ENCODE data around the gene HDGF. TPM values are rescaled to one million over a fixed set of nuclear protein-coding genes. Genes with fewer than 3 reads are reported as not detected.

Gene HDGF
- total and polyA plus RNA-seq, 9 of the 15 experiments (the other 6 are each of a cell fraction or from before 2014, with no cell fraction given), result 38.8 to 601 (median 400) TPM

- 22% methylated on average over 4 of the region's 4 CpGs for WGBS (ENCODE audit: insufficient coverage, low coverage, missing lambda C conversion rate)
- no peak overlapping the region for H3K9ac ChIP-seq (ENCODE audit: insufficient read depth in 1 of 2, low read depth in 2 of 2, low read length in 2 of 2)
- H3K9me1 ChIP-seq (ENCODE audit: control insufficient read depth, insufficient read depth, low read length), result no peaks in the 10 kb centered on the region
- no peak overlapping the region for H2AFZ ChIP-seq (ENCODE audit: low read depth, low read length)
- peaks cover 14% of the 10 kb centered on the region; the same call in 1 of the 2 replicates for H4K20me1 ChIP-seq (replicated peaks; ENCODE audit: control insufficient read depth, insufficient read depth, low read length)
- H3K27me3 ChIP-seq (ENCODE audit: control insufficient read depth in 2 of 2, insufficient read depth in 2 of 2, low read length in 2 of 2), result no peaks in the 10 kb centered on the region
- H3K4me2 ChIP-seq (ENCODE audit: insufficient read depth, low read length), result no peak overlapping the region
- no peaks in the 10 kb centered on the region for H3K9me3 ChIP-seq (replicated peaks; ENCODE audit: control insufficient read depth, insufficient read depth, low read depth, low read length)
- in situ Hi-C loops (cut with MboI), result no loop called here
- intact Hi-C loops (cut with micrococcal nuclease), result loop anchor here (1.0 to 5.0 kb wide), 3 partner anchors 35 to 93 kb away; partner anchors contain the start of gene NTRK1
- no TSS peak for BruUV-seq (replicated peaks)
- POLR2A ChIA-PET, result interaction anchor here (0.6 to 1.9 kb wide), 4 partner anchors 55 to 289 kb away, joined by 3 to 8 read pairs (median 3); no protein-coding TSS in a partner anchor
- peak; percentile 78 for FAIRE-seq
- H3K4me1 ChIP-seq (replicated peaks in 1 of 2; ENCODE audit: control insufficient read depth in 2 of 2, insufficient read depth in 2 of 2, low read length in 2 of 2), result no peaks in the 10 kb centered on the region
- CTCF ChIA-PET (ENCODE audit: low intra/inter-chr PET ratio), result interaction anchor here (0.7 to 2.2 kb wide), 8 partner anchors 37 to 124 kb away, joined by 3 to 18 read pairs (median 4); partner anchors contain the start of genes INSRR and NTRK1
- H3K27ac ChIP-seq (ENCODE audit: extremely low read depth, low read depth, low read length), result no peak overlapping the region
- H3K4me3 ChIP-seq, result no peak overlapping the region
- peak; percentile 70 to 77 (median 74) for DNase-seq (ENCODE audit: extremely low read depth in 1 of 4, low spot score in 3 of 4)
- peaks cover 95% of the 10 kb centered on the region for H3K36me3 ChIP-seq (ENCODE audit: control insufficient read depth, insufficient read depth, low read length)
- peak; percentile 85 for ATAC-seq
- no peaks in the 10 kb centered on the region for H3K79me2 ChIP-seq (ENCODE audit: control insufficient read depth, insufficient read depth, low read length)
- TF ChIP-seq SNRNP70 (optimal IDR thresholded peaks at IDR 0.05; ENCODE audit: low read depth, low read length) (no peak), ZNF511 (CRISPR knock-in tag; IDR thresholded peaks at IDR 0.05) (no peak), RBM39 (optimal IDR thresholded peaks at IDR 0.05; ENCODE audit: low read depth, low read length) (no peak), CTBP1 (IDR thresholded peaks at IDR 0.05; ENCODE audit: borderline replicate concordance) (peak; percentile 77), ZNF398 (CRISPR knock-in tag; IDR thresholded peaks at IDR 0.05) (no peak), MEF2D (tag; conservative IDR thresholded peaks at IDR 0.05; ENCODE audit: low read depth) (no peak), RBBP5 (IDR thresholded peaks at IDR 0.05; ENCODE audit: borderline replicate concordance, insufficient read depth, low read length, poor library complexity, severe bottlenecking) (no peak), TEAD4 (IDR thresholded peaks at IDR 0.05; ENCODE audit: low read length) (peak; percentile 24; the same call in 1 of the 2 replicates), TEAD4 (CRISPR knock-in tag; IDR thresholded peaks at IDR 0.05; ENCODE audit: borderline replicate concordance) (no peak), ILF3 (IDR thresholded peaks at IDR 0.05; ENCODE audit: borderline replicate concordance) (no peak)
- TF ChIP-seq, protein P1, sequence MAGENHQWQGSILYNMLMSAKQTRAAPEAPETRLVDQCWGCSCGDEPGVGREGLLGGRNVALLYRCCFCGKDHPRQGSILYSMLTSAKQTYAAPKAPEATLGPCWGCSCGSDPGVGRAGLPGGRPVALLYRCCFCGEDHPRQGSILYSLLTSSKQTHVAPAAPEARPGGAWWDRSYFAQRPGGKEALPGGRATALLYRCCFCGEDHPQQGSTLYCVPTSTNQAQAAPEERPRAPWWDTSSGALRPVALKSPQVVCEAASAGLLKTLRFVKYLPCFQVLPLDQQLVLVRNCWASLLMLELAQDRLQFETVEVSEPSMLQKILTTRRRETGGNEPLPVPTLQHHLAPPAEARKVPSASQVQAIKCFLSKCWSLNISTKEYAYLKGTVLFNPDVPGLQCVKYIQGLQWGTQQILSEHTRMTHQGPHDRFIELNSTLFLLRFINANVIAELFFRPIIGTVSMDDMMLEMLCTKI (IDR thresholded peaks at IDR 0.05; ENCODE audit: partially characterized antibody), result no peak
- TF ChIP-seq, protein P2, sequence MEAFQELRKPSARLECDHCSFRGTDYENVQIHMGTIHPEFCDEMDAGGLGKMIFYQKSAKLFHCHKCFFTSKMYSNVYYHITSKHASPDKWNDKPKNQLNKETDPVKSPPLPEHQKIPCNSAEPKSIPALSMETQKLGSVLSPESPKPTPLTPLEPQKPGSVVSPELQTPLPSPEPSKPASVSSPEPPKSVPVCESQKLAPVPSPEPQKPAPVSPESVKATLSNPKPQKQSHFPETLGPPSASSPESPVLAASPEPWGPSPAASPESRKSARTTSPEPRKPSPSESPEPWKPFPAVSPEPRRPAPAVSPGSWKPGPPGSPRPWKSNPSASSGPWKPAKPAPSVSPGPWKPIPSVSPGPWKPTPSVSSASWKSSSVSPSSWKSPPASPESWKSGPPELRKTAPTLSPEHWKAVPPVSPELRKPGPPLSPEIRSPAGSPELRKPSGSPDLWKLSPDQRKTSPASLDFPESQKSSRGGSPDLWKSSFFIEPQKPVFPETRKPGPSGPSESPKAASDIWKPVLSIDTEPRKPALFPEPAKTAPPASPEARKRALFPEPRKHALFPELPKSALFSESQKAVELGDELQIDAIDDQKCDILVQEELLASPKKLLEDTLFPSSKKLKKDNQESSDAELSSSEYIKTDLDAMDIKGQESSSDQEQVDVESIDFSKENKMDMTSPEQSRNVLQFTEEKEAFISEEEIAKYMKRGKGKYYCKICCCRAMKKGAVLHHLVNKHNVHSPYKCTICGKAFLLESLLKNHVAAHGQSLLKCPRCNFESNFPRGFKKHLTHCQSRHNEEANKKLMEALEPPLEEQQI (IDR thresholded peaks at IDR 0.05), result no peak
- TF ChIP-seq, protein P3, sequence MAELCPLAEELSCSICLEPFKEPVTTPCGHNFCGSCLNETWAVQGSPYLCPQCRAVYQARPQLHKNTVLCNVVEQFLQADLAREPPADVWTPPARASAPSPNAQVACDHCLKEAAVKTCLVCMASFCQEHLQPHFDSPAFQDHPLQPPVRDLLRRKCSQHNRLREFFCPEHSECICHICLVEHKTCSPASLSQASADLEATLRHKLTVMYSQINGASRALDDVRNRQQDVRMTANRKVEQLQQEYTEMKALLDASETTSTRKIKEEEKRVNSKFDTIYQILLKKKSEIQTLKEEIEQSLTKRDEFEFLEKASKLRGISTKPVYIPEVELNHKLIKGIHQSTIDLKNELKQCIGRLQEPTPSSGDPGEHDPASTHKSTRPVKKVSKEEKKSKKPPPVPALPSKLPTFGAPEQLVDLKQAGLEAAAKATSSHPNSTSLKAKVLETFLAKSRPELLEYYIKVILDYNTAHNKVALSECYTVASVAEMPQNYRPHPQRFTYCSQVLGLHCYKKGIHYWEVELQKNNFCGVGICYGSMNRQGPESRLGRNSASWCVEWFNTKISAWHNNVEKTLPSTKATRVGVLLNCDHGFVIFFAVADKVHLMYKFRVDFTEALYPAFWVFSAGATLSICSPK (IDR thresholded peaks at IDR 0.05; ENCODE audit: borderline replicate concordance), result no peak
Observed at GRCh38 chr1:156797212-156797871, 45.9 kb upstream of the HDGF start.

Measured in K562 (cell line).